ENCODE data around the gene LATS2.

LATS2 gene

DNA sequence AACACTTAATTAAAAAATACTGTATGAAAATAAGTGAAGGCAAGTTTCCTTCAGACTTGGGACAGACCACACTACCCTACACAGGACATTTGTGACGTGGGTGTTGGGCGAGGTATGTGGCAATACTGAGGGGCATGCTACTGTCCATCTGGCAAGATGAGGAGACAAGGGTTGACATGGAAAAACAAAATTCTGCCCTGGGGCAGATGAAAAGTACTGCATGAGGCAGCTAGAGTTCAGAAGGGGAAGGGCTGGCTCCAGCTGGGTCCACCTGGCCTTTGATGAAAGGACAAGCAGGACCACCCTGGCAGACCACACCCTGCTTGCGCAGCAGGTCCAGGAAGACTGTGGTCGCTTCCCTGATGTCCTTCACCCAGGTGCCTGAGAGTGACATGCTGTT lies 43.2 kb downstream of the LATS2 start:
- no peak for DNase-seq

DNA sequence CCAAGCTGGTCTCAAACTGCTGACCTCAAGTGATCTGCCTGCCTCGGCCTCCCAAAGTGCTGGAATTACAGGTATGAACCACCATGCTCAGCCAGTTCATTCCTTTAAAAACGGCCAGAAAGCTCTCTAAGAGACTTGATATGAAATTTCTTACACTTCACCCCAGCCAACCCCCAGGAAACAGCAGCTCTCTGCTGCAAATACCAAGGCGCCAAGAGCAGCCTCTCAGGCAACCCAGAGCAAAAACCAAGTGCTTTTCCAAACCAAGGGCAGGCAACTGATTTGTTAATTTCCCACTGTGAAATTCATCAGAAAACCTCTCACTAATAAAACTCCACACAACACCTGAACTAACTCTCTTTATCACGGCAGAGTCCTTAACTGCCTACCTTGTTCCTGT lies 44.9 kb downstream of the LATS2 start:
- DNase-seq, result no peak

DNA sequence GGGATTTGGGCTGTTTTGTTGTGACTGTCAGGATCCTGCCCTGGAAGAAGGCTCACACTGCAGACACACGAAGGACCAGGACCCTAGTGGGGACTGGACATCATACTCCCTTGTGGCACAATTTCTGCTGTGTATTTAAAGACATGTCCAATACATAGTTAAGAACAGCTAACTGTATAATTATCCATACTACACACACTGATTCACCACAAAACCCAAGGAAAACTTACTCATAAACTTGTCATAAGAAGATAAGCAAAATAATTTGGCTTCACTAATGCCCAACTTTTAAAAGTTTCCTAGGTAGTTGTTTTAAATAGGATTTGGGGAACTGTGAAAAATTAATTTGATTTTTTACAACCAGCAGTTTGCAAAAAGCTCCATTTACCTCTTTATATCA lies 46.1 kb downstream of the LATS2 start:
- DNase-seq, result no peak

DNA sequence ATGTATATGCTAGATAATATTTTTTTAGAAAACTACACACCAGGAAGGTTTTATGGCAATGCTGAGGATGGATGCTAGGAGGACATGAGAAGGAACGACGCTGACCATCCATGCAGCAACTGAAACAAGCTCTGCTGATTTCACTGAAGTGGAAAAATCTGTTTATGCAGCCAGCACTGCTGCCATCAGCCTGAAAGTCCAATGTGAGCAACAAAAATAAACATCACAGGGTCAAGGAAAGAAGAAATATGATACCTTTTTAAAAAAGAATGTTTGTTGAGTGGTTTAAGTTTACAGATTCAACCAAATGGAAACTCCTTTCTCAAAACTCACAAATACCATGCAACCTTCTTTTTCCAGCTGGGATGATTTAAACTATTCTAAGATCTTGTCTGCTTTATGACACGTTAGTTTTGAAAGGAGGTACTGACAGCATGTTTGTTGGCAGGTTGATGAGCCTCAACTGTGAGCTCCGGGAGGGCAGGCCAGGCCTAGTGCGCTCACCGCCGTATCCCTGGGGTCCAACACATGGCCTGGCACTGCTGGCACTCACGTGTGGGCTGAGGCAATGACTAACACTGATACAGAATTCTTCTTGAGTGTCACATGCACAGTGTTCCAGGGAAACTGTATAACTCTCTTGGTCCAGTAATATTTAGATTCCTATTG lies 46.8 kb downstream of the LATS2 start:
- no peak for DNase-seq

DNA sequence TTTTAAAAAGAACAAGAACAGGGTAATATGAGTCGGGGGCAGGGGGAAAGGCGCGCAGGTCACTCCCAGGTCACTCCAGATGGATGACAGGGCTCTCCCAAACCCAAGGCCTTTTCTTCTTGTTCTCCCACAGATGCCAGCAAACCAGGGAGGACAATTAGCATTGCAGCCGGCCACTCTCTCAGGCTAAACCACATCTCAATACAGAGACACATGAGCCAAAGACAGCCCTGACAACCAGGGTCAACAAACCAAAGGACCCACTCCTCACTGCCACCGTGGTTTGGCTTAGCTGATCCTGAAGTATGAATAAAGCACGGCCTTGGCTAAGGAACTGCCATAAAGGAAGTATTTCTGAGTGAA lies 47.3 kb downstream of the LATS2 start:
- DNase-seq, result no peak

DNA sequence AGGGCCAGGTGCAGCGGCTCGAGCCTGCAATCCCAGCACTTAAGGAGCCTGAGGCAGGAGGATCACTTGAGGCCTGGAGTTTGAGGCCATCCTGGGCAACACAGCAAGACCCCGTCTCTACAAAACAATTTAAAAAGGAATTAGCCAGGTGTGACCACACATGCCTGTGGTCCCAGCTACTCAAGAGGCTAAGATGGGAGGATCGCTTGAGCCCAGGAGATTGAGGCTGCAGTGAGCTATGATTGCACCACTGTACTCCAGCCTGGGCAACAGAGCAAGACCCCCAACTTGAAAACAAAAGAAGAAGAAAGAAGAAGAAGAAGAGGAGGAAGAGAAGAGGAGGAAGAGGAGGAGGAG lies 47.7 kb downstream of the LATS2 start:
- no peak for DNase-seq

DNA sequence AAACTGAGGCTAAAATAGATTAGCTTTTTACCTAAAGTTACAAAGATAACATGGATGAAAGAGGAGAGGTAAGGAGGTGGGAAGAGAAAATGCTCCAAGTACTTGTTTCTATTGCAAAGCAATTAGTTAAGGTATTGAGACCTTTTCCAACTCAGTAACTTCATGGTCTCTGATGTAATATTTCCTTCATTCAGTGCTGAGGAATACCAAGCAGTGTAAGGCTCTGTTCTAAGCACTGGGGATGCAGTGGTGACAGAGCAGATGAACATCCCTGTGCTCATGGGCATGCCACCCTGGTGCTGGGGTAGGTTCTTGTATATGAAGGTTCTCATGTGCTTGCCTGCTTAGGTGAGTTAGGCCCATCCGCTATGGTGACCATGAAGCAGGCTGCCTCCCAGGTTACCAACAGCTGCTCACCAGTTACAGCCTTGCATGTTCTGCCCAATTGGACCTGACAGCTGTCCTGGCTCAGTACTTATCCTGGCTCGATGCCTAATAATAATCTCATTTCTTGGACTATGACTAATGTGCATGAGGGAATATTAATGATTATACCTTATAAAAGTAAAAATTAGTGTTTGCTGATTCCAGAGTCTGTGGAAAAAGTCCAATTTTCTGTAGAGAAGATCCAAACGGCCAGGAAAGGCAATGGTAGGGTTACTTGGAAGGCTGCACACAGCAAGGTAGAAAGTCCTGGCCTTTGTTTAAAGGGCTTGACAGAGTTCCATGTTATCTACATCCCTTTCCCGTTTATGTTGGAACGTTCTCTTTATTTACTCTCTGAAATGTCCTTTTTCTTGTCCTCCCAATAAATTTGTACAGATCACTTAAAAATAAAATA lies 48.3 kb downstream of the LATS2 start:
- no peak for DNase-seq

DNA sequence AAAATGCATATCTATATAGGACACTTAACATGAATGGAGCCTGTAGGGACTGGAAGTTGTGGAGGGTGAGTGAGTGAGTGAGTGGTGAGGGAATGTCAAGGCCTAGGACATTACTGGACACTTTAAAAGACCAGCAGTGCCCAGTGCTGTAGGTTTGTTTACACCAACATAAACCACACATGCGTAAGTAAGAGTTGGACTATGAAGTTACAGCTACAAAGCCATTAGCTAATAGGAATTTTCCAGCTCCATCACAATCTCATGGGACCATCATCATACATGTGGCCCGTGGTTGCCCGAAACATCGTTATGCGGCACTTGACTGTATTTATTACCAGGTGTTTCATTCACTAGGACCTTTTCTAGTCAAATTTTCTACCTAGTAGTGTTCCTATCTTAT lies 49.2 kb downstream of the LATS2 start:
- DNase-seq, result no peak

DNA sequence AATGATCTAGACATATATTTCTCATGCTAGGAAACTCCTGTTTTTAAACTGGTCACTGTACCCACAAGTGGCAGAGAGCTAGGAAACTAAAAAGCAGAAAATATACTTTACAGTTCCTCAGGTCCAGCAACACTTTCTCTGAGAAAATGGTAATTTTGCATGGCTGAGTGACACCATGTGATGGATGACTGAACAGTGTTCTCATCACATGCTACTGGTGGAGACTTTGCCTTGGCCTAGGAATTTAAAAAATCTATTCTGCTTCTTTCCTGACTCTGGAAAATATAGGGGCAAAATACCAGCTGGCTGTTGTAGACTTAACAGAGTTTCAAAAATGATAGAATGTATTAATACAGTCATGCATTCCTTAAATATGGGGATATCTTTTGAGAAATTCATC lies 50.0 kb downstream of the LATS2 start:
- no peak for DNase-seq

DNA sequence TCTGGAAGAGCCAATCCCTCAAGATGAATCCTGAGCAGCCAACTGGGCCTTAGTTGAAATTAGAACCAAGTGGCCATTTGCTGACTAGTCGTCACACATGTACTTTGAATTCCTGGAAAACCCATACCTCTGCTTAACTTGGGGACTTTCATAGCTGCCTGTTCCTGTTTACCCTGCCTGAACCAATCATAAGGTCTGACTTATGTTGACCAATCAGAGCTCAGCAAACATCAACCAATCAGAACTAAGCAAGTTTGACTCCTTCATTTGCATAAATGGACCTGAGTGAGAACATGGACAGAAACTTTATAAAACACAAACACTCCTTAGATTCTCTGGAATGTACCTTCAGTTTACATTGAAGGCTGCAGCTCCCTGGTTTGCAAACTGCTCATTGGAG lies 50.8 kb downstream of the LATS2 start:
- DNase-seq, result no peak

DNA sequence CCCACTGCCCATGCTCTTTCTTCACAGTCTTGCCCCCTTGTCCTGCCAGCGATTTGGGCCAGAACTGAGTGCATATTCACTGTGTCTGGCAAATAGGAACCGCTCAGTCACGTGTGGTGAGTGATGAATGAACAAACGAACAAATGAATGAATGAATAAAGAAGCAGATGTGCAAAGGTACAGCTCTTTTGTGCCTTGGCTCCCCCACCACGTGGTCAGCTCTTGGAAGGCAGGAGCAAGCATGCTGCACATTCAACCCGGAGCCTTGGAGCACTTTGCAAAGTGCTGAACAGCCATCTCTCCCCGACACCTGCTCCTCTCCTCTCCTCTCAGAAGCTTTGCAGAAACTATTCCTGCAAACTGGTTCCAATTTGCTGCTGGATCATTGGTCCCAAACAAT lies 52.4 kb downstream of the LATS2 start:
- peak in 5 of 51 donors; percentile 4 to 26 (median 18) for DNase-seq

DNA sequence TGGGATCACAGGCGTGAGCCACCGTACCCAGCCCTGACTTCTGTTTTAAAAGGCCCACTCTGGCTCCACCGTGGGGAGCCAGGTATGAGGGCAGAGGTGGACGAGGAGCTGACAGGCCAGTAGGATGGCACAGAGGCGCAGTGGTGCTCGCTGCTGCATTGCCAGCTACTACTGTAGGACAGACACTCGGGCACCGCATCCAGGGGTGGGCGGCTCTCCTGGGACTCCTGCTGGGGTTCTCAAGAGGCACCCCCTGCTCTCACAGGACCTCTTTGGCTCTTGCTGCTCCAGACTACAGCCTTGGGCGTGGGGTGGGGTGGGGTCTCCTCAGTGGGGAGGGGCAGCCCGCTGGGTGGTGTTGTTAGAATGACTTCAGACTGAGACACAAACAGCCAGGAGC lies 53.4 kb downstream of the LATS2 start:
- DNase-seq, result no peak

DNA sequence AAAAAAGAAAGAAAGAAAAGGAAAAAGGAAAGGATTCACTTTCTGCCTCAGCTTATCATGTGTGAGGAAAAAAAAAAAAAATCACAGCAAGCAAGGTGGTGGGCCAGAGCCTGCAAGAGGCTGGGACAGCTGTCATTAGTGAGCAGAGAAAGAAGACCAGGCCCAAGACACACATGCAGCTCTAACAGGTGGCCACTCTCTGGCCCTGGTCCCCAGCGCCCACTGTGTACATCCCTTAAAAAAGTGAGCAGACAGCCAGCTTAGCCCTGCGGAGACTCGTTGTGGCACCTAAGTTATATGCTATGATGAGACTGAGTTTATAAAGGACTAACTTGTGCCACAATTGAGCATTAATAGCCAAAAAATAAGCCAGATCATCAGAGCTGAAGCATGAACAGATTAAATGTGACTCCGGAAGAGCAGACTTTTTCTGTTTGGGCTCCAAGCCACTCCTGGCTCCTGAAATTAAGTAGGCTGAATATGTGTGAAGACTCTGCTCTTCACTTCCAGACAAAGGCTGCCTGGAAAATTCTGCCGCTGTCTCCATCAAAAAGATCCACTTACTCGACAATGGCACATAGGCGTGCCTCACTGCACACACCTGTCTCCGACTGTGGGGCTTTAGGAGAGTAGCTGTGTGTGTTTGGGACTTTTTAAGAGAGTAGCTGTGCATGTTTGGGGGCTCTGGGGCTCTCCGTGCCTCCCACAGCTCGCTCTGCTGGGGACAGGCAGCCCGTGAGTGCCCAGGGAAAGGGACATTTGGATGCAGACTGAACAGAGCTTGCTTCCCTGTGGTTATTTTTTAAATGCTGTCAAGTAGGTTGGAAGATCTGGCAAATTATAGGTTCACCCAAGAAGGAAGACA lies 55.0 kb downstream of the LATS2 start:
- DNase-seq, result no peak

DNA sequence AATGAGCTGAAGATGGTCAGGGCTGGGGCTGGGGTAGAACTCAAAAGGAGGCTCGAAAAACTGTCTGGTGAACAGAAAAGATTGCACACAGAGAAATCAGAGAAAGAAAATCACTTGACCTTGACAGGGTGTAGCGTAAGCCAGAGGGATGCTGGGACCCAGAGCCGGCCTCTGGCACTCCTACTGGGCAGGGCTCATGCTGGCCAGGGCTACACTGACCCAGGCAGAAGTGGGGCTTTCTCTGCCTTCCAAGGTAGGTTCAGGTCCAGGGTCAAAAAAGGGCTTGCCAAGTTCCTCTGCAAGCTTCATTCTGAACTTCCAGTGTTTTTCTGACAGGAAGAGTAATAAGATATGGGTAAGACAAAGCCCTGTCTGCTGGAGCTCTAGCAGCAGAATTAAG lies 56.2 kb downstream of the LATS2 start:
- DNase-seq, result no peak

DNA sequence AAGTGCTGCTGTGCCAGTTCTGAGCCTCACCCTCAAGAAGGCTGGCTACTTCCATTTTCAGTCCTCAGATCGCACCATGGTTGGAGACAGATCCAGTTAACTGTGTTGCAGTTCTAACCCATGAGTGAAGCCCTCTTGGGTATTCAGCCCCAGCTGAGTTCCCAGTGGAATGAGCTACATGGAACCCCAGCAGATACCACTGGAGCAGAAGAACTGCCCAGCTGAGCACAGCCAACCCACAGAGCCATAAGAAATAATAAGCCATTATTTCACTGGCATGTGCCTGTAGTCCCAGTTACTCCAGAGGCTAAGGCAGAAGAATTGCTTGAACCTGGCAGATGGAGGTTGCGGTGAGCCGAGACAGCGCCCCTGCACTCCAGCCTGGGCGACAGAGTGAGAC lies 59.9 kb downstream of the LATS2 start:
- no peak for DNase-seq

DNA sequence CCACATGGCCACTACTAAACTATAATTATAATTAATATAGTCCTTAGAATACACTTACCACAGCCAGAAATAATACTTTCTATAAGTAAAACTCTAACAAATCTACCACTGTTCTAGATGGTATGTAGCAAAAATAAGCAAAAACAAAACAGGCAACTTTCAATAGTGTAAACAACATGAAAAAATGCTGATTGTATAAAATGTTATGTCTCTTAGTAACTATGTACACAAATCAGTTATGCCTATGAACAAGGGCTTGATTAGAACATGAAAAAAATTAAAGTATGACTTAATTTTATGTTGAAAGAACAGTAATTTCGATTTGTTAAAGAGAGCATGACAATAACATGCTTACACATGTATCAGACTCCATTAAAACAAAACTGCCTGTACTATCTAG lies 60.7 kb downstream of the LATS2 start:
- DNase-seq, result no peak

DNA sequence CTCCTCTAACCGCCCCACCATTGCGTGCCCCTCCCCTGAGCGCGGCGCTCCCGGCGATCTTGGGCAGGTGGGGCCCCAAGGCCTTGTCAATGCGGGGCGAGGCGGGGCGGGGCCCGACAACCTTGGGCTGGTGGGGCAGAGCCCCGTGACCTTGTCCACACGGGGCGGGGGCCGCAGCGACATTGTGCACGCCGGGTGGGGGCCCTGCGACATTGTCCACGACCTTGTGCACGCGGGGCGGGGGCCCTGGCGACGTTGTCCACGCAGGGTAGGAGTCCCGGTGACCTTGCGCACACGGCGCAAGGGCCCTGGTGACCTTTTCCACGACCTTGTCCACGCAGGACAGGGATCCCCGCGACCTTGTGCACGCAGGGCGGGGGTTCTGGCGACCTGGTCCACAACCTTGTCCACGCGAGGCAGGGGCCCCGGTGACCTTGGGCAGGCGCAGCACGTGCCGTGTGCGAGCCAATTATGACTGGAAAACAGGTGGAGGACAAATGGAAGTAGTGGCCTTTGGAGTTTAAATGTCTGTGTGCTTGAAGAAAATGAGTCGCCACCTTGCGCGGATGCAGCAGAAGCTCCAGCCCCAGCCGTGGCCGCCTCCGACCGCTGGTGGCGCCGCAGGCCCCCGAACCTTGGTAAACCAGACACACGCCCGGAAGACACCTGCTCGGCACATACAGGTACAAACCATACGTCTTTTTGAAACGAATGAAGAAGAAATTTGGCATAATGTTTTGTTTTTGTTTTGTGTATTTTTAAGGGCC lies 62.6 kb downstream of the LATS2 start:
- DNase-seq, result no peak

DNA sequence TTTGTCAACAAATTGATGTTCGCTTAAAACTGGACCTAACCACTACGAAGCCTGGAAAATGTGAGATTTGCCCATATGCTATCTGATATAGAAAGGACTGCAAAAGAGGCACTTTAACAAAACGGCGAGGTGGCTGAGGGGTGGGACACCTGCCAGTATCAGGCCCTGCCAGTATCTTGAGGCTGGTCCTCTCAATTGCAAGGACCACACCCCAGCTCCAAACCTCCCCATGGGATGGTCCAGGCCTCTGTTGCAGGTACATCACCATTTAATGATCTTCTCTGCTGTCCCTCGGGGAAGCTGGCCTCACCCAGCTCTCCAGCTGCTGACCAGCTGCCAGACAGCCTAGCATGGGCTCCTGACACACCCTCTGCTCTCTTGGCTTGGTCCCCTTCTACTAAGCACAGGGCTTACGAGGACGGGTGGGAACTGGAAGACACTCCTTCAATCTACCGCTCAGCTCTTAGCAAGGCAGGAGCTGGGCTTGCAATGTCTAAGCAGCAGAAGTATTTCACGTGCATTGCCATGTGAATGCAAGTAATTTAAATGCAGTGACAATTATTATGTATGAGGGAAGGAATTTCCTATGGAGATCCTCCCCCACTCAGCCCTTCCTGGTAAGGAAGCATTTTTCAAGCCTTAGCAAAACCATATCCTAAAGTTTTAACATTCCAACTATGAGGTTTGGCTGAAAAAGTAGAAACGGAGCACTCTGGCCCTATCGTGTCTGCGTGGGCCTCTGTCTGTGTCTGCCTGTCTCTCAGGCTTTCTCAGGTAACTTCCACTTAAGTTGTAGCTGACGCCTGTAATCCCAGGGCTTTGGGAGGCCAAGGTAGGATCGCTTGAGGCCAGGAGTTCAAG lies 63.9 kb downstream of the LATS2 start:
- no peak for DNase-seq

DNA sequence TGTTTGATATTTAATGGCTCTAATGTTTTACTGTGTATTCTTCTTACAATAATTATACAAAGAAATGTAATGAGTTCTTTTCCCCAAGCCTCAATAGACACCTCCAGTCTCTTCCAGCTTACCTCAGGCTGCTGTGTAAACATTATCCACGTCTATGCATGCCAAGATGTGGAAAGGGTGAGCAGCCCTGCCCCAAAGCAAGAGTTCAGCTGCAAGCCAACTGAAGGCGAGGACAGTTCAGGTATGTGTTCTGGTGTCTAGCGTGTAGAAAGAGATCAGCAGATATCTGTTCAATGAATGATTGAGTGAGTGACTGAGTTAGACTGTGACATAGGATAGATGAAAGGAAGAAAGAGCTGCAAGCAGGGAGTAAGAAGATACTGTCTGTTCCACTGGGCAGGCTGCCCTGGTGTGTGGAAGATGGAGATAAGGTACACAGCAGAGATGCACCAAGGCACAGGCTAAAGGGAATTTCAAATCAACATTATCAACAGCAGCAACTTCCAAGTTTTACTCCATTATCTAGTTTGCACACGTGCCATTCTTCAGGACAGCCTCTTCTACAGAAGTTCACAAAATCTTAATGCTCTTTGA lies 66.0 kb downstream of the LATS2 start:
- DNase-seq, result no peak

DNA sequence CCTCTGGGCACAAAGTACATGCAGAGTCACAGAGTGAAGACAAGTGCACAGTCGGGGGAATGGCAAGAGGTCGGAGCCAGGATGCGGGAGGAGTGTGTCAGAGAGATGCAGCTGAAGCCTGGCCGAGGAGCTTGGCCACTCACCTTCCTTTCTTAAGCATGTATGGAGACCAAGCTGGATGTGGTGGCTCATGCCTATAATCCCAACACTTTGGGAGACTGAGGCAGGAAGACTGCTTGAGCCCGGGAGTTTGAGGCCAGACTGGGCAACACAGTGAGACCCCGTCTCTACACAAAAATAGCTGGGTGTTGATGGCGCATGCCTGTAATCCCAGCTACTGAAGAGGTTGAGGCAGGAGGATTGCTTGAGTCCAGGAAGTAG lies 67.0 kb downstream of the LATS2 start:
- no peak for DNase-seq

Data from hypothalamus (tissue), 51 donors.